HepG2 (cell line): ENCODE results near the gene ZNF189. TPM values are rescaled to one million over a fixed set of nuclear protein-coding genes. Genes with fewer than 3 reads are reported as not detected.

Experiments
- CREM ChIP-seq, 2 experiments: sonication (generic) in 1 of 2; formaldehyde crosslinking in 1 of 2; IDR thresholded peaks; 2 replicates each; pipeline versions ENCODE4 v1.4.0 to v1.6.1; 2016 to 2020; ENCODE audit warnings: antibody characterized with exemption in 1 of 2, mild to moderate bottlenecking in 1 of 2, missing genetic modification reagents in 1 of 2
- FOXA3 ChIP-seq: IDR thresholded peaks from 2 replicates; pipeline ENCODE4 v1.6.1; 2016; ENCODE audit warnings: missing genetic modification reagents, missing compliant biosample characterization
- MED1 ChIP-seq: sonication (generic); formaldehyde crosslinking; IDR thresholded peaks from 2 replicates; pipeline ENCODE4 v1.4.0; 2020; ENCODE audit warnings: missing genetic modification reagents
- MED13 ChIP-seq: sonication (generic); formaldehyde crosslinking; IDR thresholded peaks from 2 replicates; pipeline ENCODE4 v1.5.0; 2020; ENCODE audit warnings: missing genetic modification reagents
- NR1H2 ChIP-seq: sonication (generic); formaldehyde crosslinking; IDR thresholded peaks from 2 replicates; pipeline ENCODE4 v1.8.1; 2022; ENCODE audit warnings: low read depth, missing genetic modification reagents, borderline replicate concordance
- RBM22 ChIP-seq: fragments of 200-400 bp; formaldehyde crosslinking; optimal IDR thresholded peaks from 2 replicates; pipeline ENCODE3; 2017; ENCODE audit warnings: mild to moderate bottlenecking, low read length, moderate library complexity
- REST ChIP-seq, 2 experiments: IDR thresholded peaks; 2 replicates each; pipeline ENCODE4 v1.6.1; 2011 to 2012; ENCODE audit warnings: low read length in 2 of 2, borderline replicate concordance in 1 of 2, low read depth in 1 of 2, mild to moderate bottlenecking in 1 of 2, moderate library complexity in 1 of 2
- ZNF234 ChIP-seq: sonication (generic); formaldehyde crosslinking; conservative IDR thresholded peaks from 2 replicates; pipeline ENCODE4 v1.5.1; 2020; ENCODE audit warnings: mild to moderate bottlenecking, missing genetic modification reagents
- ZNF362 ChIP-seq: sonication (generic); formaldehyde crosslinking; IDR thresholded peaks from 2 replicates; pipeline ENCODE4 v1.4.0; 2020; ENCODE audit warnings: missing genetic modification reagents, mild to moderate bottlenecking, borderline replicate concordance
- ZNF570 ChIP-seq: sonication (generic); formaldehyde crosslinking; IDR thresholded peaks from 2 replicates; pipeline ENCODE4 v1.4.0; 2020; ENCODE audit warnings: mild to moderate bottlenecking, missing genetic modification reagents, borderline replicate concordance
- ZNF83 ChIP-seq: sonication (generic); formaldehyde crosslinking; IDR thresholded peaks from 2 replicates; pipeline ENCODE4 v1.4.0; 2020; ENCODE audit warnings: missing genetic modification reagents, mild to moderate bottlenecking, borderline replicate concordance
- ZNF878 ChIP-seq: sonication (generic); formaldehyde crosslinking; IDR thresholded peaks from 2 replicates; pipeline ENCODE4 v1.8.1; 2023; ENCODE audit warnings: mild to moderate bottlenecking, missing genetic modification reagents, moderate library complexity
- polyA plus RNA-seq, 8 experiments: library from polyadenylated mRNA; depleted of rRNA in 3 of 8; stranded (reverse) in 7 of 8; unstranded in 1 of 8; fragments of >200 nt; fragmentation: Illumina TruSeq in 4 of 8; extraction: Trizol in 4 of 8; gene quantifications; 2 replicates each; pipeline versions ENCODE4 v1.2.1 to v1.2.3, GENCODE V29; 2011 to 2016; ENCODE audit warnings: low read depth in 4 of 8, missing spikeins in 1 of 8, mixed read lengths in 1 of 8; ENCODE audit not compliant: insufficient read depth in 1 of 8
- total RNA-seq, 5 experiments: library from RNA; depleted of rRNA; stranded (reverse); fragments of >200 nt; fragmentation: Illumina TruSeq; extraction: Trizol; gene quantifications; 2 replicates each; pipeline ENCODE4 v1.2.3, GENCODE V29; 2016; ENCODE audit warnings: low read depth in 1 of 5
- TF ChIP-seq, protein P1 (sequence below): sonication (generic); formaldehyde crosslinking; IDR thresholded peaks from 2 replicates; pipeline ENCODE4 v1.9.0; 2021; ENCODE audit warnings: mild to moderate bottlenecking, missing genetic modification reagents

Gene ZNF189
- total and polyA plus RNA-seq, 2 of the 13 experiments (the other 11 are each of a cell fraction or from before 2014, with no cell fraction given), result 8.4 to 50.0 TPM

DNA sequence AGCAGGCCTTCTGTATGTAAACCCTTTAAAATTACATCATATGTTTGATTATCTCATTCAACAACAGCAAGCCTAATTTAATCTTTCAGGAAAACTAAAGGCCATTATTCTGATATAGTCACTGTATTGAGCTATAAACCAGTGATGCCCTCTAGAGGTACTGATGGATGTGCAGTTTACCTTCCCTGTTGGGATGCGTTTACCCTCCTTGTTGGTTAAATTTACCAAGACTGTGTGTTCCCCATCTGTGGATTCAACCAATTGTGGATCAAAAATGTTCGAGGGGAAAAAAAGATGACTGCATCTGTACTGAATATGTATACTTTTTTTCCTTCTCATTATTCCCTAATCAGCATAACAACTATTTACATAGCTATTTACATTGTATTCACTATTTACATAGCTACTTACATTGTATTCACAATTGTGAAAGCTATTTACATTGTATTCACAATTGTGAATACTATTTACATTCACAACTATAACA, 10.1 kb upstream of the ZNF189 start (continued):
- TF ChIP-seq CREM (IDR thresholded peaks at IDR 0.05) (0 out of 2 replicates have a peak, but pooled peaks have one; percentile 26), CREM (CRISPR knock-in tag; IDR thresholded peaks at IDR 0.05) (no peak), MED13 (no peak), FOXA3 (CRISPR knock-in tag) (peak; percentile 90), RBM22 (peak; percentile 76), ZNF234 (CRISPR knock-in tag) (no peak), ZNF362 (CRISPR knock-in tag) (no peak), ZNF878 (CRISPR knock-in tag) (no peak), NR1H2 (CRISPR knock-in tag) (no peak), ZNF570 (CRISPR knock-in tag) (no peak), ZNF83 (CRISPR knock-in tag) (no peak), MED1 (CRISPR knock-in tag) (peak; percentile 49), REST (IDR thresholded peaks at IDR 0.05; ENCODE audit: borderline replicate concordance in 1 of 2, low read depth in 1 of 2, low read length in 2 of 2) (no peak)
- TF ChIP-seq, protein P1, sequence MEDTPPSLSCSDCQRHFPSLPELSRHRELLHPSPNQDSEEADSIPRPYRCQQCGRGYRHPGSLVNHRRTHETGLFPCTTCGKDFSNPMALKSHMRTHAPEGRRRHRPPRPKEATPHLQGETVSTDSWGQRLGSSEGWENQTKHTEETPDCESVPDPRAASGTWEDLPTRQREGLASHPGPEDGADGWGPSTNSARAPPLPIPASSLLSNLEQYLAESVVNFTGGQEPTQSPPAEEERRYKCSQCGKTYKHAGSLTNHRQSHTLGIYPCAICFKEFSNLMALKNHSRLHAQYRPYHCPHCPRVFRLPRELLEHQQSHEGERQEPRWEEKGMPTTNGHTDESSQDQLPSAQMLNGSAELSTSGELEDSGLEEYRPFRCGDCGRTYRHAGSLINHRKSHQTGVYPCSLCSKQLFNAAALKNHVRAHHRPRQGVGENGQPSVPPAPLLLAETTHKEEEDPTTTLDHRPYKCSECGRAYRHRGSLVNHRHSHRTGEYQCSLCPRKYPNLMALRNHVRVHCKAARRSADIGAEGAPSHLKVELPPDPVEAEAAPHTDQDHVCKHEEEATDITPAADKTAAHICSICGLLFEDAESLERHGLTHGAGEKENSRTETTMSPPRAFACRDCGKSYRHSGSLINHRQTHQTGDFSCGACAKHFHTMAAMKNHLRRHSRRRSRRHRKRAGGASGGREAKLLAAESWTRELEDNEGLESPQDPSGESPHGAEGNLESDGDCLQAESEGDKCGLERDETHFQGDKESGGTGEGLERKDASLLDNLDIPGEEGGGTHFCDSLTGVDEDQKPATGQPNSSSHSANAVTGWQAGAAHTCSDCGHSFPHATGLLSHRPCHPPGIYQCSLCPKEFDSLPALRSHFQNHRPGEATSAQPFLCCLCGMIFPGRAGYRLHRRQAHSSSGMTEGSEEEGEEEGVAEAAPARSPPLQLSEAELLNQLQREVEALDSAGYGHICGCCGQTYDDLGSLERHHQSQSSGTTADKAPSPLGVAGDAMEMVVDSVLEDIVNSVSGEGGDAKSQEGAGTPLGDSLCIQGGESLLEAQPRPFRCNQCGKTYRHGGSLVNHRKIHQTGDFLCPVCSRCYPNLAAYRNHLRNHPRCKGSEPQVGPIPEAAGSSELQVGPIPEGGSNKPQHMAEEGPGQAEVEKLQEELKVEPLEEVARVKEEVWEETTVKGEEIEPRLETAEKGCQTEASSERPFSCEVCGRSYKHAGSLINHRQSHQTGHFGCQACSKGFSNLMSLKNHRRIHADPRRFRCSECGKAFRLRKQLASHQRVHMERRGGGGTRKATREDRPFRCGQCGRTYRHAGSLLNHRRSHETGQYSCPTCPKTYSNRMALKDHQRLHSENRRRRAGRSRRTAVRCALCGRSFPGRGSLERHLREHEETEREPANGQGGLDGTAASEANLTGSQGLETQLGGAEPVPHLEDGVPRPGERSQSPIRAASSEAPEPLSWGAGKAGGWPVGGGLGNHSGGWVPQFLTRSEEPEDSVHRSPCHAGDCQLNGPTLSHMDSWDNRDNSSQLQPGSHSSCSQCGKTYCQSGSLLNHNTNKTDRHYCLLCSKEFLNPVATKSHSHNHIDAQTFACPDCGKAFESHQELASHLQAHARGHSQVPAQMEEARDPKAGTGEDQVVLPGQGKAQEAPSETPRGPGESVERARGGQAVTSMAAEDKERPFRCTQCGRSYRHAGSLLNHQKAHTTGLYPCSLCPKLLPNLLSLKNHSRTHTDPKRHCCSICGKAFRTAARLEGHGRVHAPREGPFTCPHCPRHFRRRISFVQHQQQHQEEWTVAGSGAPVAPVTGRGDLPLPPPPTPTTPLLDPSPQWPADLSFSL (CRISPR knock-in tag), result no peak
